Measurements from ENCODE around the gene FGFBP3. TPM values are rescaled to one million over a fixed set of nuclear protein-coding genes. Genes with fewer than 3 reads are reported as not detected.

FGFBP3 gene, protein sequence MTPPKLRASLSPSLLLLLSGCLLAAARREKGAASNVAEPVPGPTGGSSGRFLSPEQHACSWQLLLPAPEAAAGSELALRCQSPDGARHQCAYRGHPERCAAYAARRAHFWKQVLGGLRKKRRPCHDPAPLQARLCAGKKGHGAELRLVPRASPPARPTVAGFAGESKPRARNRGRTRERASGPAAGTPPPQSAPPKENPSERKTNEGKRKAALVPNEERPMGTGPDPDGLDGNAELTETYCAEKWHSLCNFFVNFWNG
- total RNA-seq (1 to 10 TPM; 1.1 to 7.7 (median 2.1) TPM), polyA plus RNA-seq (1 to 10 TPM; 1.8 to 2.5 TPM), total RNA-seq (1.7 reads per million, percentile 7 among the genes with 10 or more reads in this experiment)

GRCh38 chr10:91909117-91909677 lies at the start of gene FGFBP3:
FGFBP3 (minus strand) TSS chr10:91909486; CDS start chr10:91908969, 517 bp downstream.
- Histone ChIP-seq H3K9me3 (ENCODE audit: control insufficient read depth in 2 of 3, low read length in 3 of 3) (no peaks in the 10 kb centered on the region), H3K27ac (ENCODE audit: low read depth, low read length) (peak within 1 kb of the TSS; percentile 65), H3K27me3 (ENCODE audit: control insufficient read depth in 2 of 2, insufficient read depth in 2 of 2, low read length in 2 of 2) (no peaks in the 10 kb centered on the region), H3K4me3 (ENCODE audit: low read length) (peak within 1 kb of the TSS; percentile 77), H3K4me1 (ENCODE audit: control insufficient read depth in 2 of 2, insufficient read depth in 2 of 2, low read length in 2 of 2) (peaks cover 0 to 10% of the 10 kb centered on the region in 2 donors), H3K36me3 (ENCODE audit: control insufficient read depth in 2 of 3, insufficient read depth in 3 of 3, low read length in 3 of 3) (no peaks in the 10 kb centered on the region)
- ChIA-PET CTCF (interaction anchor here (0.7 to 2.0 kb wide), 6 partner anchors 9 to 530 kb away, joined by 3 to 10 read pairs (median 4); no protein-coding TSS in a partner anchor), POLR2A (interaction anchor here (0.6 to 3.1 kb wide), 10 partner anchors 12 to 1030 kb away, joined by 3 to 61 read pairs (median 3); partner anchors contain the start of genes BTAF1 and TNKS2)
- Mint-ChIP-seq H3K36me3 (peaks cover 0 to 4% (median 0%) of the 10 kb centered on the region in 5 donors), H3K9me3 (peaks cover 0 to 2% (median 0%) of the 10 kb centered on the region in 11 donors), H3K4me3 (peak within 1 kb of the TSS; percentile 81 to 96 (median 93)), H3K27ac (peak within 1 kb of the TSS; percentile 40 to 92 (median 88)), H3K4me1 (peaks cover 18 to 36% (median 28%) of the 10 kb centered on the region in 7 donors), H3K27me3 (peaks cover 0 to 20% (median 0%) of the 10 kb centered on the region in 5 donors)
- intact Hi-C loops (cut with micrococcal nuclease), result loop anchor here (1.0 to 5.0 kb wide), 8 partner anchors 113 to 1037 kb away; partner anchors contain the start of genes CPEB3 (in 1 of the 2), EXOC6 (in 1 of the 2), KIF11 (in 1 of the 2) and MARCHF5 (in 1 of the 2)
- DNase-seq, result peak in 4 of 9 donors; percentile 10 to 51 (median 20)
- ATAC-seq, result peak; percentile 19

DNA sequence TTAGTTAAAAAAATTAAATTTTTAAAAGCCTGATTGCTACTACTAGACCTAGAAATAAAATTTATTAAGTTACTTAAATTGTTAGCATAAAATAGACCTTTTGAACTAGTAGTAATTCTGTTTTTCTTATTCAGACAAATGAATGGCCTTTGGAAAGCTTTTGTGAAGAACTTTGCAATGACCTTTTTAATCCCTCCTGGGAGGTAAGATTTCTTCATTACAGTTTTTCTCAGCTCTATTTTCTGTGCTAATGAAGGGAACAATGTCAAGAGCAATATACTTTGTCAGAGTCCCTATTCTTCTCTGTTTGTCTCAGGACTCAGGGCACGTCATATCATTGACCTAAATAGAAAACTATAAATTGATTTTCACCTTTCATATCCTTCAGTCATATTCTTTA lies 47.8 kb upstream of the FGFBP3 start:
- H3K36me3 Mint-ChIP-seq, result peaks cover 15 to 61% (median 45%) of the 10 kb centered on the region in 5 donors
- H3K27me3 Mint-ChIP-seq, result no peaks in the 10 kb centered on the region

DNA sequence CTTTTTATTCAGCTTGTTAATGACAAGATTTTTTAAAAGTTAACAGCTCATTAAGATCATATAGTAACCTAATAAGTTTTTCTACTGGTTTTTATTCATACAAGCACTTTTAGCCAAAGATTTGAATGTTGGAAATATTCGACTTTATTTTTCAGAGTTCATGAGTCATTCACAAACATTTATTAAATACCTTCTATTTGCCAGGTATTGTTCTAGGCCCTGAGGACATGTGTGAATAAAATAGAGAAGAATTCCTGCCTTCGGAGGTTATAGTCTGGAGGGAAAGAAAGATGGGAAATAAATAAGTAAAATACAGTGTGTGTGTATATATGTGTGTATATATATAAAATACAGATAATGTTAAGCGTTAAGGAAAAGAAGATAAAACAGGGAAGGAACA lies 45.8 kb upstream of the FGFBP3 start:
- peaks cover 23 to 76% (median 48%) of the 10 kb centered on the region in 3 experiments for H3K36me3 ChIP-seq (ENCODE audit: control insufficient read depth in 2 of 3, insufficient read depth in 3 of 3, low read length in 3 of 3)
- no peak overlapping the region for H3K27ac ChIP-seq (ENCODE audit: low read depth, low read length)
- DNase-seq (no peak), ATAC-seq (no peak)
- H3K4me3 Mint-ChIP-seq, result no peak overlapping the region
- peaks cover 0 to 6% (median 0%) of the 10 kb centered on the region in 7 donors for H3K4me1 Mint-ChIP-seq
- ChIA-PET POLR2A (interaction anchor here (0.8 kb wide), 1 partner anchor 32 kb away, joined by 3 read pairs; no protein-coding TSS in a partner anchor), CTCF (no interaction called here)
- H3K36me3 Mint-ChIP-seq, result peaks cover 15 to 61% (median 46%) of the 10 kb centered on the region in 5 donors
- no peaks in the 10 kb centered on the region for H3K27me3 ChIP-seq (ENCODE audit: control insufficient read depth in 2 of 2, insufficient read depth in 2 of 2, low read length in 2 of 2)
- no peak overlapping the region for H3K27ac Mint-ChIP-seq
- H3K9me3 ChIP-seq (ENCODE audit: control insufficient read depth in 2 of 3, low read length in 3 of 3), result no peaks in the 10 kb centered on the region
- no peak overlapping the region for H3K4me3 ChIP-seq (ENCODE audit: low read length)
- H3K9me3 Mint-ChIP-seq, result no peaks in the 10 kb centered on the region
- intact Hi-C loops (cut with micrococcal nuclease), result no loop called here
- H3K4me1 ChIP-seq (ENCODE audit: control insufficient read depth in 2 of 2, insufficient read depth in 2 of 2, low read length in 2 of 2), result no peaks in the 10 kb centered on the region
- H3K27me3 Mint-ChIP-seq, result no peaks in the 10 kb centered on the region

More for the DNA sequence above, 47.8 kb upstream of the FGFBP3 start:
- H3K27ac Mint-ChIP-seq, result peak overlapping the region in 2 of 9 donors; percentile 5 to 23
- H3K4me1 Mint-ChIP-seq, result peaks cover 0 to 6% (median 0%) of the 10 kb centered on the region in 7 donors
- POLR2A ChIA-PET, result no interaction called here
- H3K9me3 ChIP-seq (ENCODE audit: control insufficient read depth in 2 of 3, low read length in 3 of 3), result no peaks in the 10 kb centered on the region
- intact Hi-C loops (cut with micrococcal nuclease), result no loop called here
- H3K27me3 ChIP-seq (ENCODE audit: control insufficient read depth in 2 of 2, insufficient read depth in 2 of 2, low read length in 2 of 2), result no peaks in the 10 kb centered on the region
- H3K9me3 Mint-ChIP-seq, result no peaks in the 10 kb centered on the region
- no peak overlapping the region for H3K4me3 ChIP-seq (ENCODE audit: low read length)
- no peak overlapping the region for H3K27ac ChIP-seq (ENCODE audit: low read depth, low read length)
- no peaks in the 10 kb centered on the region for H3K4me1 ChIP-seq (ENCODE audit: control insufficient read depth in 2 of 2, insufficient read depth in 2 of 2, low read length in 2 of 2)
- DNase-seq (no peak), ATAC-seq (no peak)
- CTCF ChIA-PET, result interaction anchor here (0.9 kb wide), 1 partner anchor 18 kb away, joined by 3 read pairs; no protein-coding TSS in a partner anchor
- H3K4me3 Mint-ChIP-seq, result no peak overlapping the region
- H3K36me3 ChIP-seq (ENCODE audit: control insufficient read depth in 2 of 3, insufficient read depth in 3 of 3, low read length in 3 of 3), result peaks cover 16 to 79% (median 46%) of the 10 kb centered on the region in 3 experiments

DNA sequence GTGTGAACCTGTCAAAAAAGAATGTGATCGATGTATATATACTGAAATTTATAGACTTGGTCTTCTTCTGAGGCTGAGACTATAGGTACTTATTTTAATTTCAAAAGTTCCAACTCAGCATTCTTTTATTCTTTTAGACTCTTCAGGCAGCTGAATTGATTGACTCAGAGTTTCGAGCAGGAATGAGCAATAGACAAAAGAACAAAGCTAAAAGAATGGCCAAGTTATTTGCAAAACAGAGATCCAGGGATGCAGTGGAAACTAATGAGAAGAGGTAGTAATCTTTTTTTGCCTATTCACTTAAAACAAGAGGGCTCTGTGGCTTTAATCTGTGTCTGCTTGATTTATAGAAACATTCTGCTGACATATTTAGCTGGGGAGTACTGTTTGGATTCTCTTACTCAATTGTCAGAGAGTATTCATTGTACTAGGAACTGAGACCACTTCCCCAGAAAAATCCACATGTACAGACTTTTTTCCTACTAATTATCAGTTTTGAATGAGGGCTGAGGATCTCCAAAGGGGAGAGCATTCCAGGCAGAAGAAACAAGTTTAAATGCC lies 44.4 kb upstream of the FGFBP3 start:
- ChIA-PET POLR2A (interaction anchor here (0.8 kb wide), 1 partner anchor 46 kb away, joined by 3 read pairs; no protein-coding TSS in a partner anchor), CTCF (no interaction called here)
- peaks cover 15 to 62% (median 39%) of the 10 kb centered on the region in 5 donors for H3K36me3 Mint-ChIP-seq
- DNase-seq, result no peak
- ATAC-seq, result no peak
- Histone ChIP-seq H3K27ac (ENCODE audit: low read depth, low read length) (no peak overlapping the region), H3K9me3 (ENCODE audit: control insufficient read depth in 2 of 3, low read length in 3 of 3) (no peaks in the 10 kb centered on the region), H3K4me3 (ENCODE audit: low read length) (no peak overlapping the region), H3K27me3 (ENCODE audit: control insufficient read depth in 2 of 2, insufficient read depth in 2 of 2, low read length in 2 of 2) (no peaks in the 10 kb centered on the region), H3K4me1 (ENCODE audit: control insufficient read depth in 2 of 2, insufficient read depth in 2 of 2, low read length in 2 of 2) (no peaks in the 10 kb centered on the region), H3K36me3 (ENCODE audit: control insufficient read depth in 2 of 3, insufficient read depth in 3 of 3, low read length in 3 of 3) (peaks cover 19 to 69% (median 37%) of the 10 kb centered on the region in 3 experiments)
- H3K27ac Mint-ChIP-seq, result peak overlapping the region in 2 of 9 donors; percentile 6 to 40
- H3K27me3 Mint-ChIP-seq, result no peaks in the 10 kb centered on the region
- peaks cover 0 to 6% (median 0%) of the 10 kb centered on the region in 7 donors for H3K4me1 Mint-ChIP-seq
- no peak overlapping the region for H3K4me3 Mint-ChIP-seq
- intact Hi-C loops (cut with micrococcal nuclease), result no loop called here
- no peaks in the 10 kb centered on the region for H3K9me3 Mint-ChIP-seq

DNA sequence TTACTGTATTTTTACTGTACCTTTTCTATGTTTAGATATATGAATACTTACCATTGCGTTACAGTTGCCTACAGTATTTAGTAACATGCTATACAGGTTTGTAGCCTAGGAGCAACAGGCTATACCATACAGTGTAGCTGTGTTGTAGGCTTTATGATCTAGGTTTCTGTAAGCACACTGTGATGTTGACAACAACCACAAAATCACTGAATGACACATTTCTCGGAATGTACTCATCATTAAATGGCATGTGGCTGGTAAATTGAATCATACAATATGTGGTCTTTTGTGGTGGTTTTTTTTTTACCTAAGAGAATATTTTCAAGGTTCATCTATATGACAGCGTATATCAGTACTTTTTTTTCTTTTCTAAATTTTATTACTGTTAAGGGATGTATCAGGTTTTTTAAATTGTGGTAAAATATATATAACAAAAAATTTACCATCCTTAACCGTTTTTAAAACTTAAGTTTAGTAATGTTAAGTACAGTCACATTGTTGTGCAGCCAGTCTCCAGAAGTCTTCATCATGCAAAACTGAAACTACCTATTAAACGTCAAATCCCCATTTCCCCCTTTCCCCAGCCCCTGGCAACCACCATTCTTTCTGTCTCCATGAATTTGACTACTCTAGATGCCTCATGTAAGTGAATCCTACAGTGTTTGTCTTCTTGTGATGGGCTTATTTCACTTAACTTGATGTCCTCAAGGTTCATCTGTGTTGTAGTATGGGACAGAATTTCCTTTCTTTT lies 35.8 kb upstream of the FGFBP3 start:
- H3K27ac ChIP-seq (ENCODE audit: low read depth, low read length), result no peak overlapping the region
- no peak for DNase-seq
- ChIA-PET POLR2A (no interaction called here), CTCF (interaction anchor here (0.9 kb wide), 1 partner anchor 16 kb away, joined by 3 read pairs; no protein-coding TSS in a partner anchor)
- intact Hi-C loops (cut with micrococcal nuclease), result loop anchor here in 1 of 2 donors (2.0 kb wide), 1 partner anchor 20 kb away; no protein-coding TSS in a partner anchor
- H3K4me1 Mint-ChIP-seq, result peaks cover 0 to 18% (median 4%) of the 10 kb centered on the region in 7 donors
- no peaks in the 10 kb centered on the region for H3K9me3 Mint-ChIP-seq
- H3K27me3 ChIP-seq (ENCODE audit: control insufficient read depth in 2 of 2, insufficient read depth in 2 of 2, low read length in 2 of 2), result no peaks in the 10 kb centered on the region
- H3K4me1 ChIP-seq (ENCODE audit: control insufficient read depth in 2 of 2, insufficient read depth in 2 of 2, low read length in 2 of 2), result no peaks in the 10 kb centered on the region
- H3K4me3 ChIP-seq (ENCODE audit: low read length), result no peak overlapping the region
- no peaks in the 10 kb centered on the region for H3K27me3 Mint-ChIP-seq
- H3K36me3 Mint-ChIP-seq, result peaks cover 5 to 35% (median 28%) of the 10 kb centered on the region in 5 donors
- peak overlapping the region in 4 of 9 donors; percentile 19 to 86 (median 58) for H3K27ac Mint-ChIP-seq
- no peak overlapping the region for H3K4me3 Mint-ChIP-seq
- ATAC-seq, result peak; percentile 48
- peaks cover 0 to 8% (median 0%) of the 10 kb centered on the region in 3 experiments for H3K36me3 ChIP-seq (ENCODE audit: control insufficient read depth in 2 of 3, insufficient read depth in 3 of 3, low read length in 3 of 3)
- H3K9me3 ChIP-seq (ENCODE audit: control insufficient read depth in 2 of 3, low read length in 3 of 3), result no peaks in the 10 kb centered on the region

DNA sequence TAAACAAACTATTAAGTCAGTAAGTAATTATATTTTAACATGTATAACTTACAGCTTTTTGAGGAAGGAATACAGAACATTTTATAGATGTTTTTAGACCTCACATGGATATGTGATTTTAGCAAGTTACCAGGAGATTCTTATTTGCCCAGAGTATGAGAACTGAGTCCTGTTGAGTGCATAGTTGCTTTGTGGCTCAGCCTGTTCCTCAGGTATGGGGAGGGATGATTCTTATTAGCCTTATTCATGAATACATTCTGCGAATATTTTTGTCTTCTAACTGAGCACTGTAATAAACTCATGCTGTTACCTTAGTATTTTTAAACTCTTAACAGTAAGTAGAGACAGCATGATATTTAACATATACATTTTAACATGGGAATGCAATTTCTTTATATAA lies 32.1 kb upstream of the FGFBP3 start:
- peaks cover 6 to 45% (median 24%) of the 10 kb centered on the region in 5 donors for H3K36me3 Mint-ChIP-seq
- H3K4me3 Mint-ChIP-seq, result no peak overlapping the region
- Histone ChIP-seq H3K27me3 (ENCODE audit: control insufficient read depth in 2 of 2, insufficient read depth in 2 of 2, low read length in 2 of 2) (no peaks in the 10 kb centered on the region), H3K36me3 (ENCODE audit: control insufficient read depth in 2 of 3, insufficient read depth in 3 of 3, low read length in 3 of 3) (peaks cover 0 to 9% (median under 1%) of the 10 kb centered on the region in 3 experiments), H3K27ac (ENCODE audit: low read depth, low read length) (no peak overlapping the region), H3K4me1 (ENCODE audit: control insufficient read depth in 2 of 2, insufficient read depth in 2 of 2, low read length in 2 of 2) (no peaks in the 10 kb centered on the region), H3K4me3 (ENCODE audit: low read length) (no peak overlapping the region), H3K9me3 (ENCODE audit: control insufficient read depth in 2 of 3, low read length in 3 of 3) (no peaks in the 10 kb centered on the region)
- no peaks in the 10 kb centered on the region for H3K9me3 Mint-ChIP-seq
- no peaks in the 10 kb centered on the region for H3K27me3 Mint-ChIP-seq
- no peak overlapping the region for H3K27ac Mint-ChIP-seq
- ChIA-PET CTCF (no interaction called here), POLR2A (no interaction called here)
- no peak for DNase-seq
- H3K4me1 Mint-ChIP-seq, result peaks cover 5 to 24% (median 21%) of the 10 kb centered on the region in 7 donors
- intact Hi-C loops (cut with micrococcal nuclease), result no loop called here
- ATAC-seq, result no peak
